Measurements from ENCODE around the gene RNFT2. TPM values are rescaled to one million over a fixed set of nuclear protein-coding genes. Genes with fewer than 3 reads are reported as not detected.

Gene RNFT2
- total RNA-seq, 1 experiment from 2014 or later, result 27.7 TPM

- no peaks in the 10 kb centered on the region for H3K27me3 Mint-ChIP-seq (ENCODE audit: low read depth)
- H3K4me1 Mint-ChIP-seq, result peaks cover 5% of the 10 kb centered on the region
- CTCF ChIA-PET, result no interaction called here
- H3K36me3 Mint-ChIP-seq, result peaks cover 11% of the 10 kb centered on the region
- TF ChIP-seq NR2C2 (CRISPR knock-in tag; IDR thresholded peaks at IDR 0.05), result no peak
- ATAC-seq, result no peak
- POLR2A ChIA-PET, result no interaction called here
- H3K4me3 Mint-ChIP-seq, result no peak overlapping the region
- H3K27ac Mint-ChIP-seq, result no peak overlapping the region
- H3K9me3 Mint-ChIP-seq, result no peaks in the 10 kb centered on the region
- no peak for DNase-seq (ENCODE audit: low spot score)
Measured at GRCh38 chr12:116838365-116838764, 100.2 kb downstream of the RNFT2 start.

DNA sequence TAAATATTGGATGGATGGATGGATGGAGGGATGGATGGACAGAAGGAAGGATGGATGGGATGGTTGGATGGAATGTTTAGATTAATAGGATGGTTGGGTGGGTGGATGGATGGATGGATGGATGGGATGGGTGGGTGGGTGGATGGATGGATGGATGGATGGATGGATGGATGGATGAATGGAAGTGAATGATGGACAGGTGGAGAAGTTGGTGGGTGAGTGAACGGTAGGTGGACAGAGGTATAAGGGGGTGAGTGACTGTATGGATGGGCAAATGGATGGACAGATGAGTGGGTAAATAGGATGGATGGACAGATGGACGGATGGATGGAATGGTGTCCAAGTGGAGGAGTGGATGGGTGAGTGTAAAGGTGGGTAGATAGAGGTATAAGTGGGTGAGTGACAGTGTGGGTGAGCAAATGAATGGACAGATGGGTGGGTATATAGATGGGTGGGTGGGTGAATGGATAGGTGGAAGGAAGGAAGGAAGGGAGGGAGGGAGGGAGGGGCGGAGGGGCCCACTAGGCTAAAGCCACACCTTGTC, 101.2 kb downstream of the RNFT2 start:
- TF ChIP-seq HMGA2 (CRISPR knock-in tag; IDR thresholded peaks at IDR 0.05) (no peak), MYBL2 (CRISPR knock-in tag; IDR thresholded peaks at IDR 0.05) (no peak), TEAD4 (CRISPR knock-in tag; IDR thresholded peaks at IDR 0.05) (no peak), E2F4 (CRISPR knock-in tag; IDR thresholded peaks at IDR 0.05; ENCODE audit: borderline replicate concordance, low read depth) (no peak), FOXP1 (CRISPR knock-in tag; IDR thresholded peaks at IDR 0.05; ENCODE audit: borderline replicate concordance) (no peak), ZBTB21 (CRISPR knock-in tag; IDR thresholded peaks at IDR 0.05; ENCODE audit: borderline replicate concordance) (no peak), ATF3 (CRISPR knock-in tag; conservative IDR thresholded peaks at IDR 0.05) (no peak), ZNF416 (CRISPR knock-in tag; IDR thresholded peaks at IDR 0.05) (no peak), SMAD4 (CRISPR knock-in tag; IDR thresholded peaks at IDR 0.05) (no peak), ZBTB43 (CRISPR knock-in tag; IDR thresholded peaks at IDR 0.05) (no peak), CREM (CRISPR knock-in tag; IDR thresholded peaks at IDR 0.05) (no peak), NR1H2 (CRISPR knock-in tag; IDR thresholded peaks at IDR 0.05) (no peak)
- TF ChIP-seq, protein P1, sequence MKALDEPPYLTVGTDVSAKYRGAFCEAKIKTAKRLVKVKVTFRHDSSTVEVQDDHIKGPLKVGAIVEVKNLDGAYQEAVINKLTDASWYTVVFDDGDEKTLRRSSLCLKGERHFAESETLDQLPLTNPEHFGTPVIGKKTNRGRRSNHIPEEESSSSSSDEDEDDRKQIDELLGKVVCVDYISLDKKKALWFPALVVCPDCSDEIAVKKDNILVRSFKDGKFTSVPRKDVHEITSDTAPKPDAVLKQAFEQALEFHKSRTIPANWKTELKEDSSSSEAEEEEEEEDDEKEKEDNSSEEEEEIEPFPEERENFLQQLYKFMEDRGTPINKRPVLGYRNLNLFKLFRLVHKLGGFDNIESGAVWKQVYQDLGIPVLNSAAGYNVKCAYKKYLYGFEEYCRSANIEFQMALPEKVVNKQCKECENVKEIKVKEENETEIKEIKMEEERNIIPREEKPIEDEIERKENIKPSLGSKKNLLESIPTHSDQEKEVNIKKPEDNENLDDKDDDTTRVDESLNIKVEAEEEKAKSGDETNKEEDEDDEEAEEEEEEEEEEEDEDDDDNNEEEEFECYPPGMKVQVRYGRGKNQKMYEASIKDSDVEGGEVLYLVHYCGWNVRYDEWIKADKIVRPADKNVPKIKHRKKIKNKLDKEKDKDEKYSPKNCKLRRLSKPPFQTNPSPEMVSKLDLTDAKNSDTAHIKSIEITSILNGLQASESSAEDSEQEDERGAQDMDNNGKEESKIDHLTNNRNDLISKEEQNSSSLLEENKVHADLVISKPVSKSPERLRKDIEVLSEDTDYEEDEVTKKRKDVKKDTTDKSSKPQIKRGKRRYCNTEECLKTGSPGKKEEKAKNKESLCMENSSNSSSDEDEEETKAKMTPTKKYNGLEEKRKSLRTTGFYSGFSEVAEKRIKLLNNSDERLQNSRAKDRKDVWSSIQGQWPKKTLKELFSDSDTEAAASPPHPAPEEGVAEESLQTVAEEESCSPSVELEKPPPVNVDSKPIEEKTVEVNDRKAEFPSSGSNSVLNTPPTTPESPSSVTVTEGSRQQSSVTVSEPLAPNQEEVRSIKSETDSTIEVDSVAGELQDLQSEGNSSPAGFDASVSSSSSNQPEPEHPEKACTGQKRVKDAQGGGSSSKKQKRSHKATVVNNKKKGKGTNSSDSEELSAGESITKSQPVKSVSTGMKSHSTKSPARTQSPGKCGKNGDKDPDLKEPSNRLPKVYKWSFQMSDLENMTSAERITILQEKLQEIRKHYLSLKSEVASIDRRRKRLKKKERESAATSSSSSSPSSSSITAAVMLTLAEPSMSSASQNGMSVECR (CRISPR knock-in tag; IDR thresholded peaks at IDR 0.05; ENCODE audit: borderline replicate concordance), result no peak
- TF ChIP-seq, protein P2, sequence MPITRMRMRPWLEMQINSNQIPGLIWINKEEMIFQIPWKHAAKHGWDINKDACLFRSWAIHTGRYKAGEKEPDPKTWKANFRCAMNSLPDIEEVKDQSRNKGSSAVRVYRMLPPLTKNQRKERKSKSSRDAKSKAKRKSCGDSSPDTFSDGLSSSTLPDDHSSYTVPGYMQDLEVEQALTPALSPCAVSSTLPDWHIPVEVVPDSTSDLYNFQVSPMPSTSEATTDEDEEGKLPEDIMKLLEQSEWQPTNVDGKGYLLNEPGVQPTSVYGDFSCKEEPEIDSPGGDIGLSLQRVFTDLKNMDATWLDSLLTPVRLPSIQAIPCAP (CRISPR knock-in tag; IDR thresholded peaks at IDR 0.05), result no peak
- TF ChIP-seq, protein P3, sequence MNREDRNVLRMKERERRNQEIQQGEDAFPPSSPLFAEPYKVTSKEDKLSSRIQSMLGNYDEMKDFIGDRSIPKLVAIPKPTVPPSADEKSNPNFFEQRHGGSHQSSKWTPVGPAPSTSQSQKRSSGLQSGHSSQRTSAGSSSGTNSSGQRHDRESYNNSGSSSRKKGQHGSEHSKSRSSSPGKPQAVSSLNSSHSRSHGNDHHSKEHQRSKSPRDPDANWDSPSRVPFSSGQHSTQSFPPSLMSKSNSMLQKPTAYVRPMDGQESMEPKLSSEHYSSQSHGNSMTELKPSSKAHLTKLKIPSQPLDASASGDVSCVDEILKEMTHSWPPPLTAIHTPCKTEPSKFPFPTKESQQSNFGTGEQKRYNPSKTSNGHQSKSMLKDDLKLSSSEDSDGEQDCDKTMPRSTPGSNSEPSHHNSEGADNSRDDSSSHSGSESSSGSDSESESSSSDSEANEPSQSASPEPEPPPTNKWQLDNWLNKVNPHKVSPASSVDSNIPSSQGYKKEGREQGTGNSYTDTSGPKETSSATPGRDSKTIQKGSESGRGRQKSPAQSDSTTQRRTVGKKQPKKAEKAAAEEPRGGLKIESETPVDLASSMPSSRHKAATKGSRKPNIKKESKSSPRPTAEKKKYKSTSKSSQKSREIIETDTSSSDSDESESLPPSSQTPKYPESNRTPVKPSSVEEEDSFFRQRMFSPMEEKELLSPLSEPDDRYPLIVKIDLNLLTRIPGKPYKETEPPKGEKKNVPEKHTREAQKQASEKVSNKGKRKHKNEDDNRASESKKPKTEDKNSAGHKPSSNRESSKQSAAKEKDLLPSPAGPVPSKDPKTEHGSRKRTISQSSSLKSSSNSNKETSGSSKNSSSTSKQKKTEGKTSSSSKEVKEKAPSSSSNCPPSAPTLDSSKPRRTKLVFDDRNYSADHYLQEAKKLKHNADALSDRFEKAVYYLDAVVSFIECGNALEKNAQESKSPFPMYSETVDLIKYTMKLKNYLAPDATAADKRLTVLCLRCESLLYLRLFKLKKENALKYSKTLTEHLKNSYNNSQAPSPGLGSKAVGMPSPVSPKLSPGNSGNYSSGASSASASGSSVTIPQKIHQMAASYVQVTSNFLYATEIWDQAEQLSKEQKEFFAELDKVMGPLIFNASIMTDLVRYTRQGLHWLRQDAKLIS (CRISPR knock-in tag; IDR thresholded peaks at IDR 0.05; ENCODE audit: borderline replicate concordance), result no peak
- TF ChIP-seq, protein P4, sequence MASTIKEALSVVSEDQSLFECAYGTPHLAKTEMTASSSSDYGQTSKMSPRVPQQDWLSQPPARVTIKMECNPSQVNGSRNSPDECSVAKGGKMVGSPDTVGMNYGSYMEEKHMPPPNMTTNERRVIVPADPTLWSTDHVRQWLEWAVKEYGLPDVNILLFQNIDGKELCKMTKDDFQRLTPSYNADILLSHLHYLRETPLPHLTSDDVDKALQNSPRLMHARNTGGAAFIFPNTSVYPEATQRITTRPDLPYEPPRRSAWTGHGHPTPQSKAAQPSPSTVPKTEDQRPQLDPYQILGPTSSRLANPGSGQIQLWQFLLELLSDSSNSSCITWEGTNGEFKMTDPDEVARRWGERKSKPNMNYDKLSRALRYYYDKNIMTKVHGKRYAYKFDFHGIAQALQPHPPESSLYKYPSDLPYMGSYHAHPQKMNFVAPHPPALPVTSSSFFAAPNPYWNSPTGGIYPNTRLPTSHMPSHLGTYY (CRISPR knock-in tag; IDR thresholded peaks at IDR 0.05), result no peak
- ATAC-seq (no peak), DNase-seq (ENCODE audit: low spot score) (no peak)
- Mint-ChIP-seq H3K36me3 (peaks cover 15% of the 10 kb centered on the region), H3K4me3 (no peak overlapping the region), H3K27me3 (ENCODE audit: low read depth) (no peaks in the 10 kb centered on the region), H3K4me1 (peaks cover 5% of the 10 kb centered on the region), H3K27ac (no peak overlapping the region), H3K9me3 (no peaks in the 10 kb centered on the region)
- CTCF ChIA-PET, result no interaction called here
- POLR2A ChIA-PET, result no interaction called here
